Lung (tissue), 12 donors: ENCODE measurements around the gene NLRC4. TPM values are rescaled to one million over a fixed set of nuclear protein-coding genes. Genes with fewer than 3 reads are reported as not detected.
A peak's percentile ranks its signal among the peaks of the same experiment; 100 is the strongest.

ENCODE experiments used
- ATAC-seq: fragments of 200-7000 bp; cut with Tn5 transposase; one replicate; pipeline ENCODE4 v1.9.1; 2020; ENCODE audit warnings: moderate number of reproducible peaks; ENCODE audit not compliant: insufficient read depth, low FRiP score
- DNase-seq, 3 donors: peaks; one replicate each; pipeline ENCODE4 v3.0.0-alpha.2; 2013 to 2017
- H3K27ac ChIP-seq, 2 donors: one replicate each; pipeline ENCODE4 v1.5.1; 2013; ENCODE audit warnings: mild to moderate bottlenecking in 2 of 2, moderate library complexity in 2 of 2, control low read depth in 1 of 2, inconsistent platforms in 1 of 2, low read depth in 1 of 2, low read length in 1 of 2
- H3K27me3 ChIP-seq, 3 donors: one replicate each; pipeline ENCODE4 v1.5.1; 2013; ENCODE audit warnings: low read length in 2 of 3; ENCODE audit not compliant: control insufficient read depth in 3 of 3, insufficient read depth in 3 of 3
- H3K36me3 ChIP-seq, 4 donors: one replicate each; pipeline ENCODE4 v1.5.1; 2013; ENCODE audit warnings: low read length in 4 of 4, mild to moderate bottlenecking in 1 of 4, moderate library complexity in 1 of 4; ENCODE audit not compliant: control insufficient read depth in 4 of 4, insufficient read depth in 4 of 4
- H3K4me1 ChIP-seq, 5 donors: one replicate each; pipeline ENCODE4 v1.5.1; 2013; ENCODE audit warnings: low read length in 5 of 5, mild to moderate bottlenecking in 2 of 5, moderate library complexity in 1 of 5; ENCODE audit not compliant: control insufficient read depth in 5 of 5, insufficient read depth in 5 of 5
- H3K4me3 ChIP-seq: one replicate; pipeline ENCODE4 v1.5.1; 2013; ENCODE audit warnings: mild to moderate bottlenecking, control low read depth, moderate library complexity
- H3K9ac ChIP-seq, 2 donors: one replicate each; pipeline ENCODE4 v1.5.1; 2013; ENCODE audit warnings: low read length in 2 of 2, control low read depth in 1 of 2; ENCODE audit not compliant: insufficient read depth in 1 of 2
- H3K9me3 ChIP-seq, 4 donors: one replicate each; pipeline ENCODE4 v1.5.1; 2013; ENCODE audit warnings: low read length in 3 of 4, mild to moderate bottlenecking in 1 of 4, moderate library complexity in 1 of 4; ENCODE audit not compliant: control insufficient read depth in 4 of 4, insufficient read depth in 3 of 4
- WGBS, 2 donors: extraction: QIAGEN DNeasy Blood & Tissue Kit; methylation state at CpG; one replicate each; pipeline ENCODE4 v1.1.7; 2013; 5-methylcytosine and 5-hydroxymethylcytosine counted together
- polyA plus RNA-seq, 2 donors: library from polyadenylated mRNA; stranded (reverse); fragments of 200-250 nt; gene quantifications; one replicate each; pipeline ENCODE4 v1.2.1, GENCODE V29; 2013
- total RNA-seq, 2 donors: library from RNA; depleted of rRNA in 1 of 2; stranded (reverse); fragments of >200 nt in 1 of 2; gene quantifications; one replicate each; pipeline ENCODE4 v1.2.1, GENCODE V29; 2014 to 2021
- TF ChIP-seq, protein P1 (sequence below): IDR thresholded peaks from 2 replicates; pipeline ENCODE4 v1.5.1; 2012; ENCODE audit warnings: mild to moderate bottlenecking; ENCODE audit errors: control extremely low read depth, extremely low read depth
- donor health status: control.
- donor health status: control.
- donor health status: Bipolar disorder and iron deficiency.
- donor health status: healthy.
- donor health status: DM: yes; HTN: yes; CAD: no.

Gene NLRC4
- total and polyA plus RNA-seq, 4 donors, result 3.8 to 18.2 (median 10.6) TPM

DNA sequence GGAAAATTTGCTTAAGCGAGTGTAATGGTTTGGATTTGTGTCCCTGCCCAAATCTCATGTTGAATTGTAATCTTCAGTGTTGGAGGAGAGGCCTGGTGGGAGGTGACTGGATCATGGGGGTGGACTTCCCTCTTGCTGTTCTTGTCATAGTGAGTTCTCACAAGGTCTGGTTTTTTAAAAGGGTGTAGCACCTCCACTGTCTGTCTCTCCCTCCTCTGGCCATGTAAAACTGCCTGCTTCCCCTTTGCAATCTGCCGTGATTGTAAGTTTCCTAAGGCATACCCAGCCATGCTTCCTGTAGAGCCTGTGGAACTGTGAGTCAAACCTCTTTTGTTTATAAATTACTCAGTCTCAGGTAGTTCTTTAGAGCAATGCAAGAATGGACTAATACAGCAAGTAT, 19.6 kb upstream of the NLRC4 start:
- TF ChIP-seq, protein P1, sequence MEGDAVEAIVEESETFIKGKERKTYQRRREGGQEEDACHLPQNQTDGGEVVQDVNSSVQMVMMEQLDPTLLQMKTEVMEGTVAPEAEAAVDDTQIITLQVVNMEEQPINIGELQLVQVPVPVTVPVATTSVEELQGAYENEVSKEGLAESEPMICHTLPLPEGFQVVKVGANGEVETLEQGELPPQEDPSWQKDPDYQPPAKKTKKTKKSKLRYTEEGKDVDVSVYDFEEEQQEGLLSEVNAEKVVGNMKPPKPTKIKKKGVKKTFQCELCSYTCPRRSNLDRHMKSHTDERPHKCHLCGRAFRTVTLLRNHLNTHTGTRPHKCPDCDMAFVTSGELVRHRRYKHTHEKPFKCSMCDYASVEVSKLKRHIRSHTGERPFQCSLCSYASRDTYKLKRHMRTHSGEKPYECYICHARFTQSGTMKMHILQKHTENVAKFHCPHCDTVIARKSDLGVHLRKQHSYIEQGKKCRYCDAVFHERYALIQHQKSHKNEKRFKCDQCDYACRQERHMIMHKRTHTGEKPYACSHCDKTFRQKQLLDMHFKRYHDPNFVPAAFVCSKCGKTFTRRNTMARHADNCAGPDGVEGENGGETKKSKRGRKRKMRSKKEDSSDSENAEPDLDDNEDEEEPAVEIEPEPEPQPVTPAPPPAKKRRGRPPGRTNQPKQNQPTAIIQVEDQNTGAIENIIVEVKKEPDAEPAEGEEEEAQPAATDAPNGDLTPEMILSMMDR, result no peak
- peaks cover 0 to 13% (median 0%) of the 10 kb centered on the region in 5 donors for H3K4me1 ChIP-seq
- H3K27ac ChIP-seq, result peak overlapping the region in 1 of 2 donors; percentile 34
- 64 to 74% methylated on average over 2 of the region's 2 CpGs for WGBS, 2 donors
- H3K9me3 ChIP-seq, result no peaks in the 10 kb centered on the region
- DNase-seq, result no peak
- peak; percentile 53 for ATAC-seq
- H3K27me3 ChIP-seq, result no peaks in the 10 kb centered on the region
- no peak overlapping the region for H3K9ac ChIP-seq
- peaks cover 0 to 10% (median 6%) of the 10 kb centered on the region in 4 donors for H3K36me3 ChIP-seq
- no peak overlapping the region for H3K4me3 ChIP-seq

DNA sequence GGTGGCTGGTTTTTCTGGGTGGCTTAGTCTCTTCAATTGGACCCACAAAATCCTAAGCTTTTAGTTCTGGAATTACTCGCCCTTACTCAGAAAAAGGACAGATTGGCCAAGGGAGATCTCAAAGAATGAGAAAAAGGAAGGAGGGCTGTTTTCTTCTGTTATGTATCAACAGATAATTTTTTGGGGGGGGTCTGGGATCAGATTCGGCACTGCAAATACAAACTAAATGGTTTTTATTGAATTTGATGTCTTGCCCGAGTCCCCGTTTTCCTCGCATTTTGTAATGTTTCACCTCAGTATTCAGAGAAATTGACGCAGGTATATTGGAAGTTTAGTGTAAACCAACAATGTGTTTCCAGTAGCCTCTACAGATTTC, 13.8 kb upstream of the NLRC4 start:
- H3K4me3 ChIP-seq, result peak overlapping the region; percentile 94
- H3K9me3 ChIP-seq, result peaks cover 0 to 3% (median 0%) of the 10 kb centered on the region in 4 donors
- DNase-seq, result no peak
- H3K4me1 ChIP-seq, result peaks cover 0 to 14% (median 3%) of the 10 kb centered on the region in 5 donors
- H3K27ac ChIP-seq, result peak overlapping the region; percentile 85 to 95
- no peaks in the 10 kb centered on the region for H3K27me3 ChIP-seq
- peak overlapping the region; percentile 87 to 93 for H3K9ac ChIP-seq
- TF ChIP-seq, protein P1, result no peak
- WGBS, 2 donors, result 14 to 18% methylated on average over 6 of the region's 6 CpGs
- H3K36me3 ChIP-seq, result peaks cover 0 to 10% (median 5%) of the 10 kb centered on the region in 4 donors
- ATAC-seq, result no peak

DNA sequence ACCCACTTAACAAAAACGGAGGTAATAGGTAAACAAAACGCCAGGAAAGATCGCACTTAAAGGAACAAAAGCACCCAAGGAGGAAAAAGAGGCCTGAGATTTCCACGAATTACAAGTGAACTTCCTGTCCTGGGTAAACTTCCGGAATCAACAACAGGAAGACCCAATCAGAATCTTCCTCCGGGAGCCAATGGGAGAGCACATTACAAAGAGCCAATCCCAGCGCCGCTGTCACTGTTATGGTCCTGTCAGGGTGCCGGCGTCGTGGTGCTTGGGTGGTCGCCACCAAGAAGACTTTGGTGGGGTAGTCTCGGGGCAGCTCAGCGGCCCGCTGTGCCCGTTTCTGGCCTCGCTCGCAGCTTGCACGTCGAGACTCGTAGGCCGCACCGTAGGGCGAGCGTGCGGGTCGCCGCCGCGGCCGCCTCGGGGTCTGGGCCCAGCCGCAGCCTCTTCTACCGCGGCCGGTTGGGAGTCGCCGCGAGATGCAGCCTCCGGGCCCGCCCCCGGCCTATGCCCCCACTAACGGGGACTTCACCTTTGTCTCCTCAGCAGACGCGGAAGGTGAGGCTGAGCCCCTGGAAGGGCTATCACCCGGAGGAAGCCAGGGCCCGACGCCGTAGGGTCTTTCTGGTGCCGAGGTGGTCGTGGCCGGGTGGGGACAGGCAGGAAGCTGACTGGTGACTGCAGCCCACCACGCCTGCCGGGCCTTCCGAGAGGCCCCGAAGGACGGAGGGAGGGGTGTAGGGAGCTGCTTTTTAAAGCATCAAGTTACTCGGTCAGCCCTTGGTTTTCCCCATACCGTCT, 13.2 kb upstream of the NLRC4 start, which contains the start of gene YIPF4:
YIPF4 (plus strand) TSS at position 231 of the 804 bp plus-strand sequence; CDS start at position 483, 252 bp downstream.
- Histone ChIP-seq H3K36me3 (peaks cover 0 to 8% (median 5%) of the 10 kb centered on the region in 4 donors), H3K9me3 (peaks cover 0 to 3% (median 0%) of the 10 kb centered on the region in 4 donors), H3K27ac (peak within 1 kb of the TSS; percentile 85 to 95), H3K27me3 (no peaks in the 10 kb centered on the region), H3K4me1 (peaks cover 0 to 14% (median 3%) of the 10 kb centered on the region in 5 donors), H3K4me3 (peak within 1 kb of the TSS; percentile 94), H3K9ac (peak within 1 kb of the TSS; percentile 87 to 93)
- TF ChIP-seq, protein P1, result no peak
- DNase-seq (peak; percentile 95 to 97 (median 97)), ATAC-seq (peak; percentile 99)
- WGBS, 2 donors, result 0% methylated on average over 58 to 59 of the region's 59 CpGs
